H9 (cell line): ENCODE measurements around the gene NHSL2. TPM values are rescaled to one million over a fixed set of nuclear protein-coding genes. Genes with fewer than 3 reads are reported as not detected.

Experiments
- DNase-seq: peaks from one replicate; pipeline ENCODE4 v3.0.0-alpha.2; 2017
- H2AFZ ChIP-seq: one replicate; pipeline ENCODE4 v1.6.1; 2013; ENCODE audit warnings: mild to moderate bottlenecking, low read length, control low read depth, moderate library complexity
- H2AK5ac ChIP-seq: 2 replicates; pipeline ENCODE4 v1.6.1; 2013; ENCODE audit warnings: low read length, control low read depth, mixed read lengths; ENCODE audit not compliant: insufficient read length
- H2BK120ac ChIP-seq: one replicate; pipeline ENCODE4 v1.6.1; 2013; ENCODE audit warnings: low read depth, mild to moderate bottlenecking, low read length, control low read depth, inconsistent platforms; ENCODE audit not compliant: poor library complexity, severe bottlenecking
- H2BK12ac ChIP-seq: 2 replicates; pipeline ENCODE4 v1.6.1; 2013; ENCODE audit warnings: low read length, control low read depth, mixed read lengths, low read depth; ENCODE audit not compliant: insufficient read length
- H2BK15ac ChIP-seq: 2 replicates; pipeline ENCODE4 v1.6.1; 2013; ENCODE audit warnings: low read depth, low read length, control low read depth
- H2BK20ac ChIP-seq: one replicate; pipeline ENCODE4 v1.6.1; 2013; ENCODE audit warnings: low read depth, mild to moderate bottlenecking, low read length, control low read depth, inconsistent platforms; ENCODE audit not compliant: poor library complexity, severe bottlenecking
- H2BK5ac ChIP-seq: 2 replicates; pipeline ENCODE4 v1.6.1; 2013; ENCODE audit warnings: low read length, control low read depth, mixed read lengths; ENCODE audit not compliant: insufficient read length
- H3K14ac ChIP-seq: 2 replicates; pipeline ENCODE4 v1.6.1; 2013; ENCODE audit warnings: low read length, control low read depth; ENCODE audit not compliant: insufficient read depth
- H3K18ac ChIP-seq: 2 replicates; pipeline ENCODE4 v1.6.1; 2013; ENCODE audit warnings: low read depth, mild to moderate bottlenecking, mixed read lengths, low read length, control low read depth; ENCODE audit not compliant: insufficient read length
- H3K23ac ChIP-seq: 2 replicates; pipeline ENCODE4 v1.6.1; 2013; ENCODE audit warnings: low read length, control low read depth, mixed read lengths, low read depth; ENCODE audit not compliant: insufficient read length
- H3K23me2 ChIP-seq: 2 replicates; pipeline ENCODE4 v1.6.1; 2013; ENCODE audit warnings: low read depth, mild to moderate bottlenecking, mixed read lengths, low read length, control low read depth; ENCODE audit not compliant: insufficient read length, poor library complexity, severe bottlenecking
- H3K27ac ChIP-seq: 2 replicates; pipeline ENCODE4 v1.5.1; 2013; ENCODE audit warnings: low read length, control low read depth, mixed read lengths, low read depth; ENCODE audit not compliant: insufficient read length
- H3K27me3 ChIP-seq: 2 replicates; pipeline ENCODE4 v1.6.1; 2013; ENCODE audit warnings: low read length, control low read depth, inconsistent platforms; ENCODE audit not compliant: insufficient read depth
- H3K4ac ChIP-seq: 2 replicates; pipeline ENCODE4 v1.6.1; 2013; ENCODE audit warnings: low read depth, mild to moderate bottlenecking, control low read depth, inconsistent platforms, low read length, moderate library complexity
- H3K4me1 ChIP-seq: 2 replicates; pipeline ENCODE4 v1.6.1; 2013; ENCODE audit warnings: low read length, control low read depth, inconsistent platforms; ENCODE audit not compliant: insufficient read depth
- H3K4me2 ChIP-seq: 2 replicates; pipeline ENCODE4 v1.6.1; 2013; ENCODE audit warnings: low read length, control low read depth, mixed read lengths; ENCODE audit not compliant: insufficient read length, insufficient read depth
- H3K56ac ChIP-seq: 2 replicates; pipeline ENCODE4 v1.6.1; 2013; ENCODE audit warnings: low read depth, mild to moderate bottlenecking, mixed read lengths, low read length, control low read depth; ENCODE audit not compliant: insufficient read length
- H3K79me1 ChIP-seq: 2 replicates; pipeline ENCODE4 v1.6.1; 2013; ENCODE audit warnings: low read depth, mild to moderate bottlenecking, moderate library complexity, low read length, control low read depth, inconsistent platforms; ENCODE audit not compliant: insufficient read depth, poor library complexity, severe bottlenecking
- H3K79me2 ChIP-seq: 2 replicates; pipeline ENCODE4 v1.6.1; 2013; ENCODE audit warnings: low read length, control low read depth, inconsistent platforms; ENCODE audit not compliant: insufficient read depth
- H3K9ac ChIP-seq: 2 replicates; pipeline ENCODE4 v1.6.1; 2013; ENCODE audit warnings: low read length, control low read depth, mixed read lengths; ENCODE audit not compliant: insufficient read length; ENCODE audit errors: extremely low read depth
- H3K9me3 ChIP-seq: one replicate; pipeline ENCODE4 v1.6.1; 2013; ENCODE audit warnings: low read depth, low read length, inconsistent platforms; ENCODE audit not compliant: control insufficient read depth
- H3T11ph ChIP-seq: one replicate; pipeline ENCODE4 v1.6.1; 2013; ENCODE audit warnings: mild to moderate bottlenecking, low read length, control low read depth, inconsistent platforms
- H4K20me1 ChIP-seq: one replicate; pipeline ENCODE4 v1.6.1; 2013; ENCODE audit not compliant: control insufficient read depth, insufficient read length, insufficient read depth
- H4K5ac ChIP-seq: 2 replicates; pipeline ENCODE4 v1.6.1; 2013; ENCODE audit warnings: low read depth, mild to moderate bottlenecking, mixed read lengths, low read length, control low read depth; ENCODE audit not compliant: insufficient read length
- H4K8ac ChIP-seq: replicated peaks from 2 replicates; pipeline ENCODE4 v1.6.1; 2013; ENCODE audit warnings: low read length, control low read depth, mixed read lengths, low read depth; ENCODE audit not compliant: insufficient read length
- H4K91ac ChIP-seq: 2 replicates; pipeline ENCODE4 v1.6.1; 2013; ENCODE audit warnings: low read depth, mild to moderate bottlenecking, moderate library complexity, mixed read lengths, low read length, control low read depth; ENCODE audit not compliant: insufficient read length
- H3K27ac Mint-ChIP-seq, 3 experiments: 2 replicates in 2 of 3; 3 replicates in 1 of 3; pipeline ENCODE4 v1.8.0; 2020 to 2021; ENCODE audit warnings: mixed read lengths in 3 of 3, mild to moderate bottlenecking in 1 of 3, moderate library complexity in 1 of 3
- H3K27me3 Mint-ChIP-seq: 2 replicates; pipeline ENCODE4 v1.8.0; 2021; ENCODE audit warnings: low read depth, mild to moderate bottlenecking, moderate library complexity, mixed read lengths
- H3K36me3 Mint-ChIP-seq, 3 experiments: 2 replicates in 2 of 3; 3 replicates in 1 of 3; pipeline ENCODE4 v1.8.0; 2020 to 2021; ENCODE audit warnings: low read depth in 3 of 3, mixed read lengths in 3 of 3; ENCODE audit not compliant: insufficient read depth in 1 of 3
- H3K4me1 Mint-ChIP-seq, 2 experiments: 2 replicates each; pipeline ENCODE4 v1.8.0; 2020; ENCODE audit warnings: mixed read lengths in 2 of 2
- H3K4me3 Mint-ChIP-seq, 2 experiments: 2 replicates in 1 of 2; 3 replicates in 1 of 2; pipeline ENCODE4 v1.8.0; 2020 to 2021; ENCODE audit warnings: mild to moderate bottlenecking in 2 of 2, mixed read lengths in 2 of 2, moderate library complexity in 1 of 2
- H3K9me3 Mint-ChIP-seq, 2 experiments: 2 replicates in 1 of 2; 3 replicates in 1 of 2; pipeline ENCODE4 v1.8.0; 2020; ENCODE audit warnings: mild to moderate bottlenecking in 2 of 2, mixed read lengths in 2 of 2, moderate library complexity in 1 of 2
- WGBS: extraction: QIAGEN DNeasy Blood & Tissue Kit; methylation state at CpG from one replicate; pipeline ENCODE4 v1.1.7; 2013; ENCODE audit warnings: missing lambda C conversion rate, low lambda C conversion rate, mixed read lengths; ENCODE audit not compliant: insufficient read length; ENCODE audit errors: extremely low coverage; 5-methylcytosine and 5-hydroxymethylcytosine counted together
- total RNA-seq: library from RNA; stranded (reverse); gene quantifications from 2 replicates; pipeline ENCODE4 v1.2.1, GENCODE V29; 2021
- TF ChIP-seq, protein P1 (sequence below): fragments of 200-600 bp; sonication (generic); conservative IDR thresholded peaks from 3 replicates; pipeline ENCODE4 v1.8.0; 2021; ENCODE audit warnings: antibody characterized with exemption, mild to moderate bottlenecking

The NHSL2 gene
- total RNA-seq, 1 experiment from 2014 or later: 6.4 TPM

DNA sequence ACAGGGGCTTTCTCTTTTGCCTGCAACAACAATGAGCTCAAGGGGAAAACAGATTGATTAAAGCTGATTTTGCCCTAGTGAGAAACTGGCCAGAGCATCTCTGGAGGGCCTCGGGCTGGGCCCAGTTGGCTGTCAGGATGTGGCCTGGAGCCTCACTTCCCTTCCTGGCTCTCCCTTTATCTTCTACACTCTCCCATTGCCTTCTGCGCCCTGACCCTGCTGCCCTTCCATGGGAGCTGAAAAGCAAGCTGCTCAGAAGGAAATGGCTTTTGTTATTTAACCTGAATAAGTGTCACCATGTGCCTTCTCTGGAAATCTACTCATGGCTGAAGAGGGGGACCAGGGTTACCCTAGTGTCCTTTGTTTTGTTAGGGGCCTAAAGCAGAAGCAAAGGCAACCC, 43.8 kb downstream of the NHSL2 start:
- Mint-ChIP-seq H3K36me3 (peaks cover 0 to 6% (median 4%) of the 10 kb centered on the region in 3 experiments; a peak in 3 of 7 replicates), H3K27ac (peak overlapping the region in 1 of 3 experiments; percentile 87; a peak in 4 of 7 replicates)

More for the DNA sequence above, 43.8 kb downstream of the NHSL2 start:
- no peak overlapping the region for H2BK20ac ChIP-seq
- H3K4me1 ChIP-seq: peaks cover 2% of the 10 kb centered on the region; the same call in 1 of the 2 replicates
- no peak overlapping the region for H2BK12ac ChIP-seq
- no peak overlapping the region for H3K14ac ChIP-seq
- H3K4ac ChIP-seq: no peak overlapping the region
- H4K91ac ChIP-seq: no peak overlapping the region
- no peak overlapping the region for H2BK5ac ChIP-seq
- no peak overlapping the region for H3T11ph ChIP-seq
- no peak overlapping the region for H3K9ac ChIP-seq
- no peaks in the 10 kb centered on the region for H3K23me2 ChIP-seq
- no peak overlapping the region for H3K4me2 ChIP-seq
- H4K5ac ChIP-seq: no peak overlapping the region
- no peaks in the 10 kb centered on the region; the same call in 1 of the 2 replicates for H3K27me3 Mint-ChIP-seq
- H3K9me3 Mint-ChIP-seq: peaks cover 59 to 76% of the 10 kb centered on the region in 2 experiments
- no peak overlapping the region for H4K8ac ChIP-seq
- H2BK120ac ChIP-seq: no peak overlapping the region
- no CpG with 5 or more reads among the region's 2 CpGs for WGBS
- H3K4me3 Mint-ChIP-seq: peak overlapping the region in 1 of 2 experiments; percentile 19; a peak in 1 of 5 replicates
- H3K27me3 ChIP-seq: no peaks in the 10 kb centered on the region
- no peak overlapping the region for H3K56ac ChIP-seq
- TF ChIP-seq, protein P1, sequence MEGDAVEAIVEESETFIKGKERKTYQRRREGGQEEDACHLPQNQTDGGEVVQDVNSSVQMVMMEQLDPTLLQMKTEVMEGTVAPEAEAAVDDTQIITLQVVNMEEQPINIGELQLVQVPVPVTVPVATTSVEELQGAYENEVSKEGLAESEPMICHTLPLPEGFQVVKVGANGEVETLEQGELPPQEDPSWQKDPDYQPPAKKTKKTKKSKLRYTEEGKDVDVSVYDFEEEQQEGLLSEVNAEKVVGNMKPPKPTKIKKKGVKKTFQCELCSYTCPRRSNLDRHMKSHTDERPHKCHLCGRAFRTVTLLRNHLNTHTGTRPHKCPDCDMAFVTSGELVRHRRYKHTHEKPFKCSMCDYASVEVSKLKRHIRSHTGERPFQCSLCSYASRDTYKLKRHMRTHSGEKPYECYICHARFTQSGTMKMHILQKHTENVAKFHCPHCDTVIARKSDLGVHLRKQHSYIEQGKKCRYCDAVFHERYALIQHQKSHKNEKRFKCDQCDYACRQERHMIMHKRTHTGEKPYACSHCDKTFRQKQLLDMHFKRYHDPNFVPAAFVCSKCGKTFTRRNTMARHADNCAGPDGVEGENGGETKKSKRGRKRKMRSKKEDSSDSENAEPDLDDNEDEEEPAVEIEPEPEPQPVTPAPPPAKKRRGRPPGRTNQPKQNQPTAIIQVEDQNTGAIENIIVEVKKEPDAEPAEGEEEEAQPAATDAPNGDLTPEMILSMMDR: no peak
- no peak overlapping the region for H3K27ac ChIP-seq
- H3K4me1 Mint-ChIP-seq: peaks cover 58 to 65% of the 10 kb centered on the region in 2 experiments
- no peak overlapping the region for H2BK15ac ChIP-seq
- H3K79me2 ChIP-seq: no peaks in the 10 kb centered on the region
- no peaks in the 10 kb centered on the region for H4K20me1 ChIP-seq
- H3K23ac ChIP-seq: no peak overlapping the region
- H3K18ac ChIP-seq: no peak overlapping the region
- H3K9me3 ChIP-seq: peaks cover 43% of the 10 kb centered on the region
- no peak overlapping the region for H2AFZ ChIP-seq
- no peak for DNase-seq
- H3K79me1 ChIP-seq: no peaks in the 10 kb centered on the region
- no peak overlapping the region for H2AK5ac ChIP-seq
